DND-41 (cell line): ENCODE results near the gene KMT5B.
A peak's percentile ranks its signal among the peaks of the same experiment; 100 is the strongest.

Experiments
- ATAC-seq: fragments of 200-7000 bp; cut with Tn5 transposase; 3 replicates; pipeline ENCODE4 v1.9.1; 2021; ENCODE audit warnings: low read depth; ENCODE audit not compliant: insufficient read depth
- DNase-seq: peaks from one replicate; pipeline ENCODE4 v3.0.0-alpha.2; 2020
- H2AFZ ChIP-seq: 2 replicates; pipeline ENCODE4 v1.6.0; 2012; ENCODE audit warnings: low read depth, low read length
- H3K27ac ChIP-seq: 2 replicates; pipeline ENCODE4 v1.5.1; 2012; ENCODE audit warnings: low read length, inconsistent platforms
- H3K27me3 ChIP-seq: fragments of 200-600 bp; sonication (generic); 2 replicates; pipeline ENCODE4 v1.6.0; 2012; ENCODE audit warnings: low read length, mild to moderate bottlenecking, inconsistent platforms; ENCODE audit not compliant: insufficient read depth, poor library complexity
- H3K36me3 ChIP-seq: 2 replicates; pipeline ENCODE4 v1.5.1; 2012; ENCODE audit warnings: low read length, inconsistent platforms; ENCODE audit not compliant: insufficient read depth
- H3K4me1 ChIP-seq: 2 replicates; pipeline ENCODE4 v1.5.1; 2012; ENCODE audit warnings: mild to moderate bottlenecking, low read length; ENCODE audit not compliant: insufficient read depth
- H3K4me2 ChIP-seq: 2 replicates; pipeline ENCODE4 v1.6.0; 2012; ENCODE audit warnings: mild to moderate bottlenecking, moderate library complexity, low read length, inconsistent platforms; ENCODE audit not compliant: insufficient read depth
- H3K4me3 ChIP-seq, 2 experiments: fragments of 200-600 bp in 1 of 2; shearing (Covaris generic) in 1 of 2; 2 replicates each; pipeline ENCODE4 v1.5.1; 2012 to 2016; ENCODE audit warnings: inconsistent platforms in 2 of 2, low read length in 2 of 2, mild to moderate bottlenecking in 2 of 2, low read depth in 1 of 2, moderate library complexity in 1 of 2
- H3K79me2 ChIP-seq: 2 replicates; pipeline ENCODE4 v1.6.0; 2012; ENCODE audit warnings: low read length, inconsistent platforms; ENCODE audit not compliant: insufficient read depth
- H3K9ac ChIP-seq: 2 replicates; pipeline ENCODE4 v1.6.0; 2012; ENCODE audit warnings: low read depth, mild to moderate bottlenecking, inconsistent platforms, low read length, moderate library complexity
- H3K9me3 ChIP-seq: 2 replicates; pipeline ENCODE4 v1.5.1; 2012; ENCODE audit warnings: low read length, moderate library complexity, mild to moderate bottlenecking, inconsistent platforms; ENCODE audit not compliant: insufficient read depth, severe bottlenecking
- H4K20me1 ChIP-seq: 2 replicates; pipeline ENCODE4 v1.6.0; 2012; ENCODE audit warnings: low read length; ENCODE audit not compliant: insufficient read depth
- EZH2 ChIP-seq: IDR thresholded peaks from 3 replicates; pipeline ENCODE4 v1.6.1; 2012; ENCODE audit warnings: borderline replicate concordance, low read depth, mild to moderate bottlenecking, moderate library complexity, low read length, inconsistent platforms; ENCODE audit not compliant: severe bottlenecking
- TF ChIP-seq, protein P1 (sequence below): IDR thresholded peaks from 2 replicates; pipeline ENCODE4 v1.5.1; 2012; ENCODE audit warnings: borderline replicate concordance, low read length, moderate library complexity, mild to moderate bottlenecking; ENCODE audit not compliant: poor library complexity, severe bottlenecking; ENCODE audit errors: extremely low read depth

Gene KMT5B

DNA sequence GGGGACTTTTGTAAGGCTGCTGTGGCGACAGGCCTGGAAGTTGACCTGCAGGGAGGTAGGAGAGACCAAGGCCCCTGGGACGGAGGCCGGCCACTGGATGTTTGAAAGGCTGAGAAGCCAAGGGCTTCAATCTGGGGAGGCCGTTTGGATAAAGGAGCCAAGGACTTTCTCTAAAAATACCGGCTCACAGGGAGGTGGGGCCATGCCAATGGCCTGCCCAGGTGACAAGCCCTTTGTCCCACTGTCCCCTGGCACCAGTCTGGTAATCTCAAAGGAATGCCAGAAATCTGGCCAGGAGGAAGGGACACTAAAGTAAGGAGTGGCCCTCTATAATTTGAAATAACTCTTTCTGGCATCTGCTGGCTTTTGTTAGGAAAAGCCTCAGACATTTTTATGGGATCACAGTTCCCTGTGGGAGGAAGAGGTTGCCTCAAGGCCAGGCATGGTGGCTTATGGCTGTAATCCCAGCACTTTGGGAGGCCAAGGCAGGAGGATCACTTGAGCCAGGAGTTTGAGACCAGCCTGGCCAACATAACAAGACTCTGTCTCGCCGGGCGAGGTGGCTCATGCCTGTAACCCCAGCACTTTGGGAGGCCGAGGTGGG is 90.1 kb downstream of the KMT5B start:
- Histone ChIP-seq H3K4me2 (no peak overlapping the region), H2AFZ (no peak overlapping the region), H3K27ac (no peak overlapping the region), H3K4me3 (no peak overlapping the region), H4K20me1 (peaks cover 17% of the 10 kb centered on the region), H3K4me1 (peaks cover 34% of the 10 kb centered on the region), H3K9ac (no peak overlapping the region), H3K27me3 (no peaks in the 10 kb centered on the region), H3K36me3 (peaks cover 5% of the 10 kb centered on the region; the same call in 1 of the 2 replicates), H3K9me3 (no peaks in the 10 kb centered on the region), H3K79me2 (peaks cover 26% of the 10 kb centered on the region)
- no peak for ATAC-seq
- no peak for DNase-seq
- TF ChIP-seq EZH2: no peak
- TF ChIP-seq, protein P1, sequence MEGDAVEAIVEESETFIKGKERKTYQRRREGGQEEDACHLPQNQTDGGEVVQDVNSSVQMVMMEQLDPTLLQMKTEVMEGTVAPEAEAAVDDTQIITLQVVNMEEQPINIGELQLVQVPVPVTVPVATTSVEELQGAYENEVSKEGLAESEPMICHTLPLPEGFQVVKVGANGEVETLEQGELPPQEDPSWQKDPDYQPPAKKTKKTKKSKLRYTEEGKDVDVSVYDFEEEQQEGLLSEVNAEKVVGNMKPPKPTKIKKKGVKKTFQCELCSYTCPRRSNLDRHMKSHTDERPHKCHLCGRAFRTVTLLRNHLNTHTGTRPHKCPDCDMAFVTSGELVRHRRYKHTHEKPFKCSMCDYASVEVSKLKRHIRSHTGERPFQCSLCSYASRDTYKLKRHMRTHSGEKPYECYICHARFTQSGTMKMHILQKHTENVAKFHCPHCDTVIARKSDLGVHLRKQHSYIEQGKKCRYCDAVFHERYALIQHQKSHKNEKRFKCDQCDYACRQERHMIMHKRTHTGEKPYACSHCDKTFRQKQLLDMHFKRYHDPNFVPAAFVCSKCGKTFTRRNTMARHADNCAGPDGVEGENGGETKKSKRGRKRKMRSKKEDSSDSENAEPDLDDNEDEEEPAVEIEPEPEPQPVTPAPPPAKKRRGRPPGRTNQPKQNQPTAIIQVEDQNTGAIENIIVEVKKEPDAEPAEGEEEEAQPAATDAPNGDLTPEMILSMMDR: no peak

DNA sequence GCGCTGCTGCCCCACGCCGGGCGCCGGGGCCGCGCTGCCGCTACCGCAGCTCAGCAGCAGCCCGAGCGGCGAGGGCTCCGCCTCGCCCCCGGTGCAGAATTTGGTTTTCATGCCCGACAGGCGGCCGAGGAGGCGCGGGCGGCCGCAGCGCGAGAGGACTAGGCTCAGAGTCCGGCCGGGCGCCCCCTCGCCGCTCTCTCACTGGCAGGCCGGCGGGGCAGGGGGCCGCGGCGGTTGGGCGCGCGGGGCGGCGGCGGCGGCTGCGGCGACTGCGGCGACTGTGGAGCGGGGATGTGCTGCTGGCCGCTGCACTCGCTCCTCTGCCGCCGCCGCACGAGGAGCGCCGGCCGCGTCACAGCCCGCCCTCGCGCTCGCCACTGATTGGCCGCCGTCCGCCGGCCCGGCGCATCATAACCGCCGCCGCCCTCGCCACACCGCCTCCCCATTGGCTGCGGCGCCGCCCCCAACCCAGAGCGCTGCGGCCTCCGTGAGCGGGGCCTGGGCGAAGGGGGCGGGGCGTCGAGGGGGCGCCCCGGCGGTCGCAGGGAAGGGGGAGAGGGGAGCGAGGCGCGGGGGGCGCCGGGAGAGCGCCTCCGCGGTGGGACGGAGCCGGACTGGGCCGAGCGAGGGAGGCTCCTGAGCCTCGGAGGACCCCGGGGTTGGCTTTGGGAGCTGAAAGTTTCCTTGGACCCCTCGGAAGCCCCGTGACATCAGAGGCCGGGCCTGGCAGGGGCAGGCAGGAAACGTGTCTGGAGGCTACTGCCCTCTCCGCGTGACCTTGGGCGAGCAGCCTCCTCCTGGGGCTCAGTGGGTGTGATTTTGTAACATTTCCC is 91.8 kb downstream of the KMT5B start, which contains the start of gene CHKA:
Gene CHKA (minus strand): TSS at position 322 of the 833 bp plus-strand sequence. CDS start 211 bp downstream, at position 111.
- ATAC-seq (peak; percentile 97), DNase-seq (peak; percentile 91)
- H3K4me2 ChIP-seq: peak within 1 kb of the TSS; percentile 86
- no peak for TF ChIP-seq EZH2
- TF ChIP-seq, protein P1: no peak
- H3K79me2 ChIP-seq: peaks cover 43% of the 10 kb centered on the region
- H3K27me3 ChIP-seq: no peaks in the 10 kb centered on the region
- H3K9ac ChIP-seq: peak within 1 kb of the TSS; percentile 75
- peak within 1 kb of the TSS; percentile 70 for H3K27ac ChIP-seq
- H4K20me1 ChIP-seq: peaks cover 28% of the 10 kb centered on the region
- peak within 1 kb of the TSS; percentile 81 for H2AFZ ChIP-seq
- H3K4me3 ChIP-seq: peak within 1 kb of the TSS; percentile 40 to 67; a peak in 3 of 4 replicates
- peaks cover 13% of the 10 kb centered on the region; the same call in 1 of the 2 replicates for H3K36me3 ChIP-seq
- peaks cover 36% of the 10 kb centered on the region for H3K4me1 ChIP-seq
- no peaks in the 10 kb centered on the region for H3K9me3 ChIP-seq

DNA sequence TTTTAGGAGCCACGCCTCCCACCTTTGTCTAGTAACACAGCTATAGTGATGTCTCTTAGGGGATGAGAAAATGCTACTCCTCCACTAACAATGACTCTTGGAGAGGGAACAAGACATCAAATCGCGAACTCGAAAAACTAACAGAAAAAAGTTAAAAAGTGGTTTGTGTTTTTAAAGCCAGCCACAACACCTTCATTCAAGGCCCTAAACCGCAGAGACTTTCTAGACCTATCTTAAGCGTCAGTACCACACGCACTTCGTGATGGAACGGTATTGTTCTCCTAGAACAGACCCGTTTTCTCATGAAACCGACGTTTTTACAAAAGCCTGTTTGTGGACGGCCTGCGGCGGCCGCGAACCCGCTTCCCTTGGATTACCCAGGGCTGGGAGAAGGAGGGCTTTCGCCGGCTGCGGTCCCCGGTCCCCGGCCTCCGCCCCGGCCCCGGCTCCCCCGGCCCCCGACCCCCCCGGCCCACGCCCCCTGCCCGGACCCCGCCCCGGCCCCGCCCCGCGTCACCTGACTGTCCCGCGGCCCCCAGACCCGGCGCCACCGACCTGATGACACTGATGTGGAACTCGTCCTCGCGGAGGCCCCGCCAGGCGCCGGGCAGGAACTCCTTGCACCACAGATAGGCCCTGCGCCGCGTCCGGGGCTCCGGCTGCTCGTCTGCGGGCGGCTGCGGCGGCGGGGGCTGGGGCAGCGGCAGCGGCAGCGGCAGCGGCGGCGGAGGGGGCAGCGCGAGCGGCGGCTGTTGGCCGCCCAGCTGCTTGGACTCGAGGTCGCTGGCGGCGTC is 92.6 kb downstream of the KMT5B start:
- Histone ChIP-seq H3K36me3 (peaks cover 19% of the 10 kb centered on the region; the same call in 1 of the 2 replicates), H3K27me3 (no peaks in the 10 kb centered on the region), H3K4me3 (peak overlapping the region; percentile 40 to 67; a peak in 3 of 4 replicates), H2AFZ (peak overlapping the region; percentile 64), H3K9ac (peak overlapping the region; percentile 75), H3K27ac (peak overlapping the region; percentile 57), H3K4me2 (peak overlapping the region; percentile 86), H3K9me3 (no peaks in the 10 kb centered on the region), H3K4me1 (peaks cover 36% of the 10 kb centered on the region), H4K20me1 (peaks cover 28% of the 10 kb centered on the region), H3K79me2 (peaks cover 52% of the 10 kb centered on the region)
- DNase-seq (peak; percentile 63), ATAC-seq (peak; percentile 25; the same call in 1 of the 3 replicates)
- no peak for TF ChIP-seq EZH2
- TF ChIP-seq, protein P1: no peak
